ENCODE measurements around the gene IL11. TPM values are rescaled to one million over a fixed set of nuclear protein-coding genes. Genes with fewer than 3 reads are reported as not detected.

IL11 gene
- total RNA-seq, 1 experiment from 2014 or later = 3.9 TPM

- Histone ChIP-seq H3K56ac (ENCODE audit: insufficient read length, low read depth, low read length) (no peak overlapping the region), H2BK15ac (ENCODE audit: low read depth, low read length) (no peak overlapping the region), H2BK5ac (ENCODE audit: insufficient read length, low read length) (no peak overlapping the region), H3K9me3 (ENCODE audit: control insufficient read depth, low read depth, low read length) (no peaks in the 10 kb centered on the region), H3K4me1 (ENCODE audit: insufficient read depth, low read length) (no peaks in the 10 kb centered on the region; the same call in 1 of the 2 replicates), H3K79me1 (ENCODE audit: insufficient read depth, low read depth, low read length, poor library complexity, severe bottlenecking) (no peaks in the 10 kb centered on the region), H3K4me2 (ENCODE audit: insufficient read depth, insufficient read length, low read length) (peak overlapping the region; percentile 74), H3K9ac (ENCODE audit: extremely low read depth, insufficient read length, low read length) (no peak overlapping the region), H3K27ac (ENCODE audit: insufficient read length, low read depth, low read length) (no peak overlapping the region), H4K8ac (replicated peaks; ENCODE audit: insufficient read length, low read depth, low read length) (no peak overlapping the region), H2AK5ac (ENCODE audit: insufficient read length, low read length) (no peak overlapping the region), H3K14ac (ENCODE audit: insufficient read depth, low read length) (no peak overlapping the region), H4K20me1 (ENCODE audit: control insufficient read depth, insufficient read depth, insufficient read length) (no peaks in the 10 kb centered on the region), H3K23me2 (ENCODE audit: insufficient read length, low read depth, low read length, poor library complexity, severe bottlenecking) (peaks cover 17% of the 10 kb centered on the region), H3K27me3 (ENCODE audit: insufficient read depth, low read length) (no peaks in the 10 kb centered on the region; the same call in 1 of the 2 replicates), H3K4ac (ENCODE audit: low read depth, low read length) (no peak overlapping the region), H2BK20ac (ENCODE audit: low read depth, low read length, poor library complexity, severe bottlenecking) (no peak overlapping the region), H3K23ac (ENCODE audit: insufficient read length, low read depth, low read length) (no peak overlapping the region), H4K91ac (ENCODE audit: insufficient read length, low read depth, low read length) (no peak overlapping the region), H3K79me2 (ENCODE audit: insufficient read depth, low read length) (no peaks in the 10 kb centered on the region), H2BK120ac (ENCODE audit: low read depth, low read length, poor library complexity, severe bottlenecking) (no peak overlapping the region), H3K18ac (ENCODE audit: insufficient read length, low read depth, low read length) (no peak overlapping the region), H4K5ac (ENCODE audit: insufficient read length, low read depth, low read length) (no peak overlapping the region), H2AFZ (ENCODE audit: low read length) (no peak overlapping the region), H3T11ph (ENCODE audit: low read length) (no peak overlapping the region), H2BK12ac (ENCODE audit: insufficient read length, low read depth, low read length) (no peak overlapping the region)
- WGBS (ENCODE audit: extremely low coverage, insufficient read length, low lambda C conversion rate) = no CpG with 5 or more reads among the region's 50 CpGs
- no peak for TF ChIP-seq CTCF (conservative IDR thresholded peaks at IDR 0.05)
- peak; percentile 32 for DNase-seq
- H3K27ac Mint-ChIP-seq = peak overlapping the region in 2 of 3 experiments; percentile 62 to 85; a peak in 4 of 7 replicates
- H3K4me1 Mint-ChIP-seq = peaks cover 21 to 41% of the 10 kb centered on the region in 2 experiments
- no peaks in the 10 kb centered on the region; a peak in 1 of 5 replicates for H3K9me3 Mint-ChIP-seq
- peaks cover 27 to 47% (median 43%) of the 10 kb centered on the region in 3 experiments; a peak in 6 of 7 replicates for H3K36me3 Mint-ChIP-seq (ENCODE audit: insufficient read depth in 1 of 3, low read depth in 3 of 3)
- peaks cover 10% of the 10 kb centered on the region for H3K27me3 Mint-ChIP-seq (ENCODE audit: low read depth)
- H3K4me3 Mint-ChIP-seq = peak overlapping the region; percentile 54 to 72
These were observed 28.4 kb downstream of the IL11 start for GRCh38 chr19:55341595-55342531.

Data from H9 (cell line).